ENCODE measurements around the gene MEAF6.

Gene MEAF6

GRCh38 chr1:37485902-37486679, 28.5 kb downstream of the MEAF6 start:
- no peak for DNase-seq

GRCh38 chr1:37484325-37485051, 30.1 kb downstream of the MEAF6 start:
- no peak for DNase-seq

- no peak for DNase-seq
These were observed 30.8 kb downstream of the MEAF6 start for GRCh38 chr1:37483785-37484184.

- no peak for DNase-seq
These were observed 31.5 kb downstream of the MEAF6 start for GRCh38 chr1:37482796-37483744.

GRCh38 chr1:37482004-37482785, 32.4 kb downstream of the MEAF6 start:
- DNase-seq = no peak

- DNase-seq = no peak
These were observed 33.1 kb downstream of the MEAF6 start for GRCh38 chr1:37481289-37482003.

- no peak for DNase-seq
These were observed 33.8 kb downstream of the MEAF6 start for GRCh38 chr1:37480581-37481288.

- no peak for DNase-seq
These were observed 34.5 kb downstream of the MEAF6 start for GRCh38 chr1:37480125-37480466.

GRCh38 chr1:37479255-37480124, 35.1 kb downstream of the MEAF6 start:
- peak in 6 of 56 donors; percentile 29 to 48 (median 33) for DNase-seq

- DNase-seq = no peak
These were observed 35.7 kb downstream of the MEAF6 start for GRCh38 chr1:37478890-37479254.

GRCh38 chr1:37478451-37478881, 36.1 kb downstream of the MEAF6 start:
- no peak for DNase-seq

GRCh38 chr1:37477946-37478345, 36.6 kb downstream of the MEAF6 start:
- no peak for DNase-seq

GRCh38 chr1:37477198-37477931, 37.2 kb downstream of the MEAF6 start:
- no peak for DNase-seq

GRCh38 chr1:37476460-37477197, 37.9 kb downstream of the MEAF6 start:
- DNase-seq = peak in 6 of 56 donors; percentile 19 to 56 (median 28)

- no peak for DNase-seq
These were observed 38.5 kb downstream of the MEAF6 start for GRCh38 chr1:37476087-37476452.

- no peak for DNase-seq
These were observed 39.0 kb downstream of the MEAF6 start for GRCh38 chr1:37475380-37476086.
